Neural cell (in vitro differentiated cells): ENCODE measurements around the gene AKAP10. TPM values are rescaled to one million over a fixed set of nuclear protein-coding genes. Genes with fewer than 3 reads are reported as not detected.
"Not testable (repeated sequence)": the region's sequence is repeated elsewhere in the genome, so short reads cannot be mapped to it uniquely, and the experiment has no call there.

ENCODE experiments used
- H2AFZ ChIP-seq: fragments of 200-600, 300-800 bp; sonication (generic), shearing (Covaris generic); 2 replicates; pipeline ENCODE4 v1.6.0; 2014; ENCODE audit warnings: low read depth, mild to moderate bottlenecking, antibody characterized with exemption, low read length, moderate library complexity
- H3F3A ChIP-seq: fragments of 200-600 bp; shearing (Covaris generic); 2 replicates; pipeline ENCODE4 v1.6.1; 2016; ENCODE audit warnings: mild to moderate bottlenecking, moderate library complexity, mixed read lengths, antibody characterized with exemption, low read length; ENCODE audit not compliant: insufficient read depth, poor library complexity, severe bottlenecking
- H3K27ac ChIP-seq: fragments of 200-600, 300-800 bp; sonication (generic), shearing (Covaris generic); 2 replicates; pipeline ENCODE4 v1.5.1; 2014; ENCODE audit warnings: mild to moderate bottlenecking, low read length, moderate library complexity
- H3K27me3 ChIP-seq: fragments of 300-800, 200-600 bp; sonication (generic), shearing (Covaris generic); 2 replicates; pipeline ENCODE4 v1.6.0; 2014; ENCODE audit warnings: mild to moderate bottlenecking, low read depth, low read length, moderate library complexity; ENCODE audit not compliant: insufficient read depth
- H3K36me3 ChIP-seq: fragments of 300-800, 200-600 bp; sonication (generic), shearing (Covaris generic); 2 replicates; pipeline ENCODE4 v1.5.1; 2014; ENCODE audit warnings: mild to moderate bottlenecking, antibody characterized with exemption, low read length, moderate library complexity; ENCODE audit not compliant: insufficient read depth
- H3K4me2 ChIP-seq: fragments of 300-800, 200-600 bp; sonication (generic), shearing (Covaris generic); 2 replicates; pipeline ENCODE4 v1.6.0; 2014; ENCODE audit warnings: mild to moderate bottlenecking, low read length
- H3K4me3 ChIP-seq: fragments of 300-800, 200-600 bp; sonication (generic), shearing (Covaris generic); 2 replicates; pipeline ENCODE4 v1.5.1; 2014; ENCODE audit warnings: mild to moderate bottlenecking, low read length, moderate library complexity
- H3K79me2 ChIP-seq: fragments of 200-600 bp; shearing (Covaris generic); replicated peaks from 2 replicates; pipeline ENCODE4 v1.6.0; 2014; ENCODE audit warnings: mild to moderate bottlenecking, low read length, moderate library complexity; ENCODE audit not compliant: insufficient read depth
- H3K9ac ChIP-seq: fragments of 300-800, 200-600 bp; sonication (generic), shearing (Covaris generic); 2 replicates; pipeline ENCODE4 v1.6.1; 2016; ENCODE audit warnings: mild to moderate bottlenecking, low read length, mixed read lengths
- H3K9me2 ChIP-seq: fragments of 200-600 bp; shearing (Covaris generic); 2 replicates; pipeline ENCODE4 v1.6.1; 2016; ENCODE audit warnings: mild to moderate bottlenecking, low read length, mixed read lengths; ENCODE audit not compliant: insufficient read depth
- H3K9me3 ChIP-seq: fragments of 200-600, 300-800 bp; sonication (generic), shearing (Covaris generic); 2 replicates; pipeline ENCODE4 v1.6.1; 2016; ENCODE audit warnings: mild to moderate bottlenecking, mixed run types, low read length, moderate library complexity, mixed read lengths
- H4K20me1 ChIP-seq: fragments of 200-600 bp; shearing (Covaris generic); 2 replicates; pipeline ENCODE4 v1.6.1; 2016; ENCODE audit warnings: mild to moderate bottlenecking, mixed run types; ENCODE audit not compliant: insufficient read depth
- EP300 ChIP-seq: fragments of 450-650 bp; conservative IDR thresholded peaks from 2 replicates; pipeline ENCODE4 v1.6.1; 2014; ENCODE audit warnings: antibody characterized with exemption, mild to moderate bottlenecking, moderate library complexity; ENCODE audit not compliant: poor library complexity, severe bottlenecking
- EZH2 ChIP-seq: fragments of 200-600, 300-800 bp; shearing (Covaris generic), sonication (generic); IDR thresholded peaks from 2 replicates; pipeline ENCODE4 v1.6.1; 2014; ENCODE audit warnings: antibody characterized with exemption, low read length, borderline replicate concordance, mild to moderate bottlenecking; ENCODE audit not compliant: insufficient read depth, poor library complexity, severe bottlenecking
- MXI1 ChIP-seq: fragments of 450-650 bp; conservative IDR thresholded peaks from 2 replicates; pipeline ENCODE4 v1.6.1; 2014; ENCODE audit warnings: antibody characterized with exemption, mild to moderate bottlenecking; ENCODE audit not compliant: poor library complexity, severe bottlenecking
- POLR2AphosphoS5 ChIP-seq: IDR thresholded peaks from 2 replicates; pipeline ENCODE4 v1.6.1; 2012
- RAD21 ChIP-seq: fragments of 450-650 bp; conservative IDR thresholded peaks from 2 replicates; pipeline ENCODE4 v1.6.1; 2014; ENCODE audit warnings: antibody characterized with exemption, mild to moderate bottlenecking, moderate library complexity
- SMC3 ChIP-seq: fragments of 450-650 bp; conservative IDR thresholded peaks from 2 replicates; pipeline ENCODE4 v1.6.1; 2014; ENCODE audit warnings: antibody characterized with exemption, mild to moderate bottlenecking, moderate library complexity; ENCODE audit not compliant: poor library complexity
- TAF1 ChIP-seq: IDR thresholded peaks from 2 replicates; pipeline ENCODE4 v1.6.1; 2012; ENCODE audit warnings: low read depth
- polyA plus RNA-seq: library from polyadenylated mRNA; depleted of rRNA; stranded (reverse); fragments of >200 nt; gene quantifications from 2 replicates; pipeline ENCODE4 v1.2.3, GENCODE V29; 2014
- TF ChIP-seq, protein P1 (sequence below): fragments of 450-650 bp; IDR thresholded peaks from 2 replicates; pipeline ENCODE4 v1.5.1; 2014; ENCODE audit warnings: antibody characterized with exemption, mild to moderate bottlenecking, moderate library complexity; ENCODE audit not compliant: poor library complexity, severe bottlenecking
- TF ChIP-seq, protein P2 (sequence below): IDR thresholded peaks from 2 replicates; pipeline ENCODE4 v1.6.1; 2012; ENCODE audit warnings: borderline replicate concordance

AKAP10 gene
- polyA plus RNA-seq, 1 donor from 2014 or later: 27.3 TPM

- Histone ChIP-seq H3K27ac (no peak overlapping the region), H3K9me3 (no peaks in the 10 kb centered on the region), H3K27me3 (no peaks in the 10 kb centered on the region), H3K4me3 (no peak overlapping the region), H3K9me2 (no peaks in the 10 kb centered on the region), H3K9ac (no peak overlapping the region), H2AFZ (no peak overlapping the region), H3K79me2 (peaks cover 14% of the 10 kb centered on the region), H3F3A (no peaks in the 10 kb centered on the region), H4K20me1 (no peaks in the 10 kb centered on the region), H3K36me3 (no peaks in the 10 kb centered on the region), H3K4me2 (no peak overlapping the region)
- TF ChIP-seq POLR2AphosphoS5 (no peak), SMC3 (no peak), EZH2 (no peak), EP300 (no peak), RAD21 (no peak), MXI1 (no peak), TAF1 (no peak)
- TF ChIP-seq, protein P1, sequence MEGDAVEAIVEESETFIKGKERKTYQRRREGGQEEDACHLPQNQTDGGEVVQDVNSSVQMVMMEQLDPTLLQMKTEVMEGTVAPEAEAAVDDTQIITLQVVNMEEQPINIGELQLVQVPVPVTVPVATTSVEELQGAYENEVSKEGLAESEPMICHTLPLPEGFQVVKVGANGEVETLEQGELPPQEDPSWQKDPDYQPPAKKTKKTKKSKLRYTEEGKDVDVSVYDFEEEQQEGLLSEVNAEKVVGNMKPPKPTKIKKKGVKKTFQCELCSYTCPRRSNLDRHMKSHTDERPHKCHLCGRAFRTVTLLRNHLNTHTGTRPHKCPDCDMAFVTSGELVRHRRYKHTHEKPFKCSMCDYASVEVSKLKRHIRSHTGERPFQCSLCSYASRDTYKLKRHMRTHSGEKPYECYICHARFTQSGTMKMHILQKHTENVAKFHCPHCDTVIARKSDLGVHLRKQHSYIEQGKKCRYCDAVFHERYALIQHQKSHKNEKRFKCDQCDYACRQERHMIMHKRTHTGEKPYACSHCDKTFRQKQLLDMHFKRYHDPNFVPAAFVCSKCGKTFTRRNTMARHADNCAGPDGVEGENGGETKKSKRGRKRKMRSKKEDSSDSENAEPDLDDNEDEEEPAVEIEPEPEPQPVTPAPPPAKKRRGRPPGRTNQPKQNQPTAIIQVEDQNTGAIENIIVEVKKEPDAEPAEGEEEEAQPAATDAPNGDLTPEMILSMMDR: no peak
- TF ChIP-seq, protein P2, sequence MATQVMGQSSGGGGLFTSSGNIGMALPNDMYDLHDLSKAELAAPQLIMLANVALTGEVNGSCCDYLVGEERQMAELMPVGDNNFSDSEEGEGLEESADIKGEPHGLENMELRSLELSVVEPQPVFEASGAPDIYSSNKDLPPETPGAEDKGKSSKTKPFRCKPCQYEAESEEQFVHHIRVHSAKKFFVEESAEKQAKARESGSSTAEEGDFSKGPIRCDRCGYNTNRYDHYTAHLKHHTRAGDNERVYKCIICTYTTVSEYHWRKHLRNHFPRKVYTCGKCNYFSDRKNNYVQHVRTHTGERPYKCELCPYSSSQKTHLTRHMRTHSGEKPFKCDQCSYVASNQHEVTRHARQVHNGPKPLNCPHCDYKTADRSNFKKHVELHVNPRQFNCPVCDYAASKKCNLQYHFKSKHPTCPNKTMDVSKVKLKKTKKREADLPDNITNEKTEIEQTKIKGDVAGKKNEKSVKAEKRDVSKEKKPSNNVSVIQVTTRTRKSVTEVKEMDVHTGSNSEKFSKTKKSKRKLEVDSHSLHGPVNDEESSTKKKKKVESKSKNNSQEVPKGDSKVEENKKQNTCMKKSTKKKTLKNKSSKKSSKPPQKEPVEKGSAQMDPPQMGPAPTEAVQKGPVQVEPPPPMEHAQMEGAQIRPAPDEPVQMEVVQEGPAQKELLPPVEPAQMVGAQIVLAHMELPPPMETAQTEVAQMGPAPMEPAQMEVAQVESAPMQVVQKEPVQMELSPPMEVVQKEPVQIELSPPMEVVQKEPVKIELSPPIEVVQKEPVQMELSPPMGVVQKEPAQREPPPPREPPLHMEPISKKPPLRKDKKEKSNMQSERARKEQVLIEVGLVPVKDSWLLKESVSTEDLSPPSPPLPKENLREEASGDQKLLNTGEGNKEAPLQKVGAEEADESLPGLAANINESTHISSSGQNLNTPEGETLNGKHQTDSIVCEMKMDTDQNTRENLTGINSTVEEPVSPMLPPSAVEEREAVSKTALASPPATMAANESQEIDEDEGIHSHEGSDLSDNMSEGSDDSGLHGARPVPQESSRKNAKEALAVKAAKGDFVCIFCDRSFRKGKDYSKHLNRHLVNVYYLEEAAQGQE: no peak
Observed at GRCh38 chr17:19955099-19955498, 22.5 kb downstream of the AKAP10 start.

DNA sequence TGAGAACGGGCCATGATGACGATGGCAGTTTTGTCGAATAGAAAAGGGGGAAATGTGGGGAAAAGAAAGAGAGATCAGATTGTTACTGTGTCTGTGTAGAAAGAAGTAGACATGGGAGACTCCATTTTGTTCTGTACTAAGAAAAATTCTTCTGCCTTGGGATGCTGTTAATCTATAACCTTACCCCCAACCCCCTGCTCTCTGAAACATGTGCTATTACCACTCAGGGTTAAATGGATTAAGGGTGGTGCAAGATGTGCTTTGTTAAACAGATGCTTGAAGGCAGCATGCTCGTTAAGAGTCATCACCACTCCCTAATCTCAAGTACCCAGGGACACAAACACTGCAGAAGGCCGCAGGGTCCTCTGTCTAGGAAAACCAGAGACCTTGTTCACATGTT is 26.2 kb downstream of the AKAP10 start:
- not testable (repeated sequence) for H3K36me3 ChIP-seq, H3K9me3 ChIP-seq, H3K4me2 ChIP-seq, H3K27ac ChIP-seq, H3F3A ChIP-seq, H3K27me3 ChIP-seq, H4K20me1 ChIP-seq, H3K9ac ChIP-seq, H3K9me2 ChIP-seq, H3K4me3 ChIP-seq, H2AFZ ChIP-seq
- peaks cover 24% of the 10 kb centered on the region for H3K79me2 ChIP-seq

DNA sequence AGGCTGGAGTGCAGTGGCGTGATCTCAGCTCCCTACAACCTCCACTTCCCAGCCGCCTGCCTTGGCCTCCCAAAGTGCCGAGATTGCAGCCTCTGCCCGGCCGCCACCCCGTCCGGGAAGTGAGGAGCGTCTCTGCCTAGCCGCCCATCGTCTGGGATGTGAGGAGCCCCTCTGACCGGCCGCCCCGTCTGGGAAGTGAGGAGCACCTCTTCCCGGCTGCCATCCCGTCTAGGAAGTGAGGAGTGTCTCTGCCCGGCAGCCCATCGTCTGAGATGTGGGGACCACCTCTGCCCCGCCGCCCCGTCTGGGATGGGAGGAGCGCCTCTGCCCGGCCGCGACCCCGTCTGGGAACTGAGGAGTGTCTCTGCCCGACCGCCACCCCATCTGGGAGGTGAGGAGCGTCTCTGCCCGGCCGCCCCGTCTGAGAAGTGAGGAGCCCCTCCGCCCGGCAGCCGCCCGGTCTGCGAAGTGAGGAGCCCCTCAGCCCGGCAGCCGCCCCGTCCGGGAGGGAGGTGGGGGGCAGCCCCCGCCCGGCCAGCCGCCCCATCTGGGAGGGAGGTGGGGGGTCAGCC is 26.9 kb downstream of the AKAP10 start:
- H3K9ac ChIP-seq, H3K4me3 ChIP-seq, H4K20me1 ChIP-seq, H3K36me3 ChIP-seq, H3K4me2 ChIP-seq, H3K27me3 ChIP-seq, H3F3A ChIP-seq, H3K9me3 ChIP-seq, H3K27ac ChIP-seq, H2AFZ ChIP-seq, H3K9me2 ChIP-seq: not testable (repeated sequence)
- H3K79me2 ChIP-seq: peaks cover 24% of the 10 kb centered on the region
